ENCODE data around the gene AKR7A3. TPM values are rescaled to one million over a fixed set of nuclear protein-coding genes. Genes with fewer than 3 reads are reported as not detected.

AKR7A3 gene
- polyA plus RNA-seq, 1 experiment, result 0.19 TPM

- no peak for DNase-seq (ENCODE audit: low read depth, low spot score)
- POLR2A ChIA-PET, result no interaction called here
- no peaks in the 10 kb centered on the region for H3K27me3 ChIP-seq (ENCODE audit: control insufficient read depth, insufficient read depth, low read length)
- peak overlapping the region; percentile 79; the same call in 1 of the 2 replicates for H3K4me3 ChIP-seq (ENCODE audit: low read depth, low read length)
- CTCF ChIA-PET, result interaction anchor here (0.6 to 1.3 kb wide), 3 partner anchors 28 to 392 kb away, joined by 3 read pairs; no protein-coding TSS in a partner anchor
- H3K27ac ChIP-seq (ENCODE audit: low read depth, low read length), result no peak overlapping the region
- no peak for TF ChIP-seq CTCF (IDR thresholded peaks at IDR 0.05; ENCODE audit: low read depth, low read length)
- no peaks in the 10 kb centered on the region; the same call in 1 of the 2 replicates for H3K9me3 ChIP-seq (ENCODE audit: control insufficient read depth, insufficient read depth, low read length)
Measured at GRCh38 chr1:19313636-19313959, 25.0 kb upstream of the AKR7A3 start.

GRCh38 chr1:19312782-19313635 lies 24.4 kb upstream of the AKR7A3 start:
- ChIA-PET CTCF (interaction anchor here (0.6 to 1.3 kb wide), 4 partner anchors 17 to 393 kb away, joined by 3 to 5 read pairs (median 3); no protein-coding TSS in a partner anchor), POLR2A (interaction anchor here (0.6 to 2.0 kb wide), 4 partner anchors 10 to 61 kb away, joined by 3 to 4 read pairs (median 4); partner anchors contain the start of genes EMC1 and MRTO4)
- no peak for TF ChIP-seq CTCF (IDR thresholded peaks at IDR 0.05; ENCODE audit: low read depth, low read length)
- no peaks in the 10 kb centered on the region; the same call in 1 of the 2 replicates for H3K9me3 ChIP-seq (ENCODE audit: control insufficient read depth, insufficient read depth, low read length)
- H3K27me3 ChIP-seq (ENCODE audit: control insufficient read depth, insufficient read depth, low read length), result no peaks in the 10 kb centered on the region
- no peak for DNase-seq (ENCODE audit: low read depth, low spot score)
- H3K27ac ChIP-seq (ENCODE audit: low read depth, low read length), result peak overlapping the region; percentile 81
- H3K4me3 ChIP-seq (ENCODE audit: low read depth, low read length), result peak overlapping the region; percentile 79

- no peaks in the 10 kb centered on the region for H3K27me3 ChIP-seq (ENCODE audit: control insufficient read depth, insufficient read depth, low read length)
- ChIA-PET POLR2A (interaction anchor here (0.6 to 2.0 kb wide), 5 partner anchors 11 to 61 kb away, joined by 3 to 6 read pairs (median 4); partner anchors contain the start of genes EMC1 and MRTO4), CTCF (interaction anchor here (0.6 to 1.3 kb wide), 4 partner anchors 16 to 339 kb away, joined by 3 to 5 read pairs (median 4); no protein-coding TSS in a partner anchor)
Measured at GRCh38 chr1:19311931-19312781, 23.6 kb upstream of the AKR7A3 start, which contains the start of the genes AKR7A2 and SLC66A1. TSS of gene AKR7A2 (minus strand) at chr1:19312144. CDS start at chr1:19312124, 20 bp downstream. TSS of gene SLC66A1 (plus strand) at chr1:19312326. CDS start at chr1:19317678, 5,352 bp downstream.

DNA sequence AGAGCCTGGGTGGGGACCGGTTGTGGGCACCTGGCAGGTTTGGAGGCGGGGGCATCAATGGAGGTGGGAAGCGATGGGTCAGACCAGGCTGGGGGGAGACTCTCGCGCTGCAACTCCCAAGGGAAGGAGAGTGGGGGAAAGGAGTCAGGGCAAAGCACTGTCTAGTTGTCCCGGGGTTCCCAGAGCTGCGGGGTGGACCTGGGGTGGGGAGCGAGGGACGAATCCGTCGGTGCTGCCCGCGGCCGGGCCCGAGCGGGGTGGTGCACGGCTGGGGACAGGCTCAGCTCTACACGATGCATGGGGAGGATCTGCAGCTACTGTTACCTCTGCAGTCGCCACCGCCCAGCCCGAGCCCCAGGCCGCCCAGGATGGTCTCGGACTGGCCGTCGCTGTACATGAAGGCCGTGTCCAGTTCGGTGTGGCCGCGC lies 22.9 kb upstream of the AKR7A3 start:
- no peak for DNase-seq (ENCODE audit: low read depth, low spot score)
- no peaks in the 10 kb centered on the region for H3K27me3 ChIP-seq (ENCODE audit: control insufficient read depth, insufficient read depth, low read length)
- ChIA-PET CTCF (interaction anchor here (0.8 to 1.1 kb wide), 2 partner anchors 15 to 339 kb away, joined by 3 to 4 read pairs; no protein-coding TSS in a partner anchor), POLR2A (interaction anchor here (0.6 to 2.0 kb wide), 2 partner anchors 12 to 54 kb away, joined by 4 to 6 read pairs; no protein-coding TSS in a partner anchor)
- no peak overlapping the region for H3K27ac ChIP-seq (ENCODE audit: low read depth, low read length)
- peak overlapping the region; percentile 82 for H3K4me3 ChIP-seq (ENCODE audit: low read depth, low read length)
- no peaks in the 10 kb centered on the region; the same call in 1 of the 2 replicates for H3K9me3 ChIP-seq (ENCODE audit: control insufficient read depth, insufficient read depth, low read length)
- no peak for TF ChIP-seq CTCF (IDR thresholded peaks at IDR 0.05; ENCODE audit: low read depth, low read length)

More at GRCh38 chr1:19311931-19312781, 23.6 kb upstream of the AKR7A3 start, which contains the start of the genes AKR7A2 and SLC66A1:
- DNase-seq (ENCODE audit: low read depth, low spot score), result peak; percentile 72
- TF ChIP-seq CTCF (IDR thresholded peaks at IDR 0.05; ENCODE audit: low read depth, low read length), result no peak; the same call in 1 of the 2 replicates
- no peaks in the 10 kb centered on the region; the same call in 1 of the 2 replicates for H3K9me3 ChIP-seq (ENCODE audit: control insufficient read depth, insufficient read depth, low read length)
- H3K4me3 ChIP-seq (ENCODE audit: low read depth, low read length), result peak within 1 kb of the TSS; percentile 82
- peak within 1 kb of the TSS; percentile 81 for H3K27ac ChIP-seq (ENCODE audit: low read depth, low read length)

Measured in AG04450 (cell line).